Measurements from ENCODE around the gene DIMT1. TPM values are rescaled to one million over a fixed set of nuclear protein-coding genes. Genes with fewer than 3 reads are reported as not detected.

DIMT1 gene
- total and polyA plus RNA-seq, 2 of the 4 experiments (the other 2 are of a cell fraction): 27.5 to 46.4 TPM

DNA sequence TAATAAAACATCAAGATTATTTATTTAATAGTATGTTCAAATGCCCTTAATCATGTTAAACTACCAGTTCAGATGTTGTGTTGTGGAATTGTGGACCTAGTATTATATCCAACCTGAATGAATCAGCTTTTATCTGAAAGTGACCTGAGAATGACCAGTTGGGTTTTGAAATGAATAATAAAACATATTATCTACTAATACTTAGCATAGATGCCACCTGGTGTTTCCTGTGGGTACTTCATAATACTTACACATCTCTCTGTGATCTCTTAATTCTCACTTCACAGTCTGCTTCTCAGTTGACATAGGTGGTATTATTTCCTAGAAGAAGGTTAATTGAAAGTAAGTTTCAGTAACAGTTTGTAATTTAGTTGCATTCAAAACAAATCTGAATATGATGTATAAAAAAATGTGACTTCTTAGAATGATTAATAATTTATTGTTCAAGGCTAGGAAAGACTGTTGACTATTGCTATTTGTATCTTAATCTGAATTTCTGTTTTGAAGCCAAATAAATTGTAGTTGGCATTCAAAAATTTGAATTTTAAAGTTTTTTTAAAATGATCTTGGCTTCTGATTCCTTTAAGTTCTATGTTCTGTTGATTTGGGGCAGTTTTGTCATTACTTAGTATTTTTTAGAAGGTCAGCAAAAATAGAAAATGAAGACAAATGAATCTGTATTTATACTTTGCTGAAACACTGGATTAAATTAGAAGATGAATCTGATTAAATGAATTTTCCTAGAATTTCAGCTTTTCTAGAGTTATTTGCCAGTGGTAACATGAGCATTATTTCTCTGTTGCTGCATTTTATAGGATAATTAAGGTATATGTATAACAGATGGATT, 49.5 kb downstream of the DIMT1 start (continued):
- TF ChIP-seq MXI1 (IDR thresholded peaks at IDR 0.05; ENCODE audit: borderline replicate concordance, low read depth, low read length): no peak

DNA sequence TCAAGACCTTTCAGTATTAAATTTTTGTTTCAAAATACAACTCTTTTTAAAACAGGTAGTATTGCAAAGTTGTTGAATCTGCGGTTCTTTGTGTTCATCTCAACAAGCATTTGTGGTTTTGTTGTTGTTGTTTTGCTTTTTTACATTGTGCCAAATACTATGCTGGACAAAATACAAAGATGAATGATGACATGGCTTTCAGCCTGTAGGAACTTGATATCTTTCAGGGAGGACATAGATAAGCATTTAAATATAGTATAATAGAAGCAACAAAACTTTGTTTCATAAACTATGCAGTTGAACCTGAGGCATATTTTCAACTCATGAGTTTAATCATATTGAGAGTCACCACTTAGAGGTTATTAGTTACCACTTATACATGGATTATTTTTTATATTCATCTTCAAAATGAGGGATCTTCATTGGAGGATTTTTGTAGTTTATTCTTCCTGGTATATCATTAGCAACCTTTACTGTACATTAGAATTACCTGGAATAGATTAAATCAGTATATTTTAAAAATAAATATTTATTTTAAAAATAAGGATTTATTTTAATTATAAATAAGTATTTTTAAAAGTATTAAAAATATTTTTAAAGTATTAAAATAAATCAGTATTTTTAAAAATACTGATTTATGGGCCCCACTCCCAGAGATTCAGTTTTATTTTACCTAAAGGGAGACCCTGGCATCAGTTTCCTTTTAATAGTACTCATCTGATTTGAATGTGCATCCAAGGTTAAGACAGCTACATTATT, 54.8 kb downstream of the DIMT1 start:
- no peak overlapping the region for H3K4ac ChIP-seq (ENCODE audit: low read depth, low read length)
- intact Hi-C loops (cut with micrococcal nuclease) (no loop called here), dilution Hi-C loops (cut with HindIII; ENCODE audit: low sequenced_read_pairs, unreplicated experiment) (no loop called here), in situ Hi-C loops (cut with MboI; ENCODE audit: low sequenced_read_pairs) (no loop called here)
- no peak overlapping the region for H2BK20ac ChIP-seq (ENCODE audit: low read depth, low read length)
- H3K4me3 ChIP-seq (ENCODE audit: insufficient read depth, low read depth, low read length): no peak overlapping the region
- H3K4me1 ChIP-seq (ENCODE audit: control insufficient read depth, insufficient read depth, low read length): no peaks in the 10 kb centered on the region
- no peak overlapping the region for H2BK120ac ChIP-seq (ENCODE audit: low read depth, low read length)
- peaks cover 8% of the 10 kb centered on the region in 2 experiments; a peak in 3 of 4 replicates for H3K79me1 ChIP-seq (ENCODE audit: low read depth in 1 of 2, low read length in 2 of 2)
- no peaks in the 10 kb centered on the region for H3K9me1 ChIP-seq (ENCODE audit: insufficient read depth, low read length)
- ChIA-PET POLR2A (ENCODE audit: unreplicated experiment) (no interaction called here), CTCF (no interaction called here)
- no peak overlapping the region for H3K27ac ChIP-seq (ENCODE audit: insufficient read depth, low read length)
- no peak overlapping the region for H3K18ac ChIP-seq (ENCODE audit: low read depth, low read length)
- H4K91ac ChIP-seq (ENCODE audit: insufficient read depth, low read depth, low read length): no peak overlapping the region
- WGBS, 2 experiments (ENCODE audit: extremely low coverage in 2 of 2, insufficient read length in 1 of 2): no CpG with 5 or more reads among the region's 1 CpG
- no peaks in the 10 kb centered on the region; the same call in 1 of the 2 replicates for H4K20me1 ChIP-seq (ENCODE audit: insufficient read depth, low read length)
- H4K5ac ChIP-seq (ENCODE audit: low read depth, low read length): no peak overlapping the region
- H3K4me2 ChIP-seq (ENCODE audit: low read depth, low read length): no peak overlapping the region
- no peak overlapping the region for H3K23ac ChIP-seq (ENCODE audit: low read depth, low read length)
- ATAC-seq (ENCODE audit: low read depth) (no peak), DNase-seq (no peak)
- no peak overlapping the region for H3K9ac ChIP-seq (ENCODE audit: low read depth, low read length)
- no TSS peak for BruUV-seq (replicated peaks)
- H3K14ac ChIP-seq (replicated peaks; ENCODE audit: low read depth, low read length): no peak overlapping the region
- H3K56ac ChIP-seq (ENCODE audit: extremely low read depth, insufficient read depth, low read length): no peak overlapping the region
- no peak overlapping the region for H2BK5ac ChIP-seq (ENCODE audit: low read depth, low read length, poor library complexity, severe bottlenecking)
- H2BK15ac ChIP-seq (ENCODE audit: low read depth, low read length): no peak overlapping the region
- H2AK5ac ChIP-seq (ENCODE audit: low read depth, low read length): no peak overlapping the region
- no peaks in the 10 kb centered on the region for H3K9me3 ChIP-seq (ENCODE audit: control insufficient read depth, insufficient read depth, low read length)
- H3K36me3 ChIP-seq (ENCODE audit: control insufficient read depth, insufficient read depth, low read length): peaks cover 10% of the 10 kb centered on the region
- no peak overlapping the region for H2AFZ ChIP-seq (replicated peaks; ENCODE audit: low read length, poor library complexity)
- H4K8ac ChIP-seq (ENCODE audit: low read depth in 2 of 2, low read length in 2 of 2): no peak overlapping the region
- no peaks in the 10 kb centered on the region for H3K27me3 ChIP-seq (ENCODE audit: control insufficient read depth, insufficient read depth, low read length)
- H2AK9ac ChIP-seq (replicated peaks; ENCODE audit: low read depth, low read length, poor library complexity): no peak overlapping the region
- no peak for TF ChIP-seq MAFK (IDR thresholded peaks at IDR 0.05; ENCODE audit: low read depth, low read length)
- TF ChIP-seq FOS (IDR thresholded peaks at IDR 0.05; ENCODE audit: low read depth, low read length): no peak
- TF ChIP-seq CHD1 (IDR thresholded peaks at IDR 0.05; ENCODE audit: low read depth, low read length): no peak
- no peak for TF ChIP-seq BHLHE40 (IDR thresholded peaks at IDR 0.05; ENCODE audit: low read depth, low read length)
- TF ChIP-seq, protein P1, sequence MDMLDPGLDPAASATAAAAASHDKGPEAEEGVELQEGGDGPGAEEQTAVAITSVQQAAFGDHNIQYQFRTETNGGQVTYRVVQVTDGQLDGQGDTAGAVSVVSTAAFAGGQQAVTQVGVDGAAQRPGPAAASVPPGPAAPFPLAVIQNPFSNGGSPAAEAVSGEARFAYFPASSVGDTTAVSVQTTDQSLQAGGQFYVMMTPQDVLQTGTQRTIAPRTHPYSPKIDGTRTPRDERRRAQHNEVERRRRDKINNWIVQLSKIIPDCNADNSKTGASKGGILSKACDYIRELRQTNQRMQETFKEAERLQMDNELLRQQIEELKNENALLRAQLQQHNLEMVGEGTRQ (IDR thresholded peaks at IDR 0.05; ENCODE audit: low read depth, low read length): no peak
- TF ChIP-seq SMC3 (IDR thresholded peaks at IDR 0.05; ENCODE audit: low read depth, low read length): no peak
- TF ChIP-seq RCOR1 (IDR thresholded peaks at IDR 0.05; ENCODE audit: insufficient replicate concordance, low read length): no peak
- TF ChIP-seq POLR2A (IDR thresholded peaks at IDR 0.05; ENCODE audit: low read depth, low read length): no peak
- TF ChIP-seq, protein P2, sequence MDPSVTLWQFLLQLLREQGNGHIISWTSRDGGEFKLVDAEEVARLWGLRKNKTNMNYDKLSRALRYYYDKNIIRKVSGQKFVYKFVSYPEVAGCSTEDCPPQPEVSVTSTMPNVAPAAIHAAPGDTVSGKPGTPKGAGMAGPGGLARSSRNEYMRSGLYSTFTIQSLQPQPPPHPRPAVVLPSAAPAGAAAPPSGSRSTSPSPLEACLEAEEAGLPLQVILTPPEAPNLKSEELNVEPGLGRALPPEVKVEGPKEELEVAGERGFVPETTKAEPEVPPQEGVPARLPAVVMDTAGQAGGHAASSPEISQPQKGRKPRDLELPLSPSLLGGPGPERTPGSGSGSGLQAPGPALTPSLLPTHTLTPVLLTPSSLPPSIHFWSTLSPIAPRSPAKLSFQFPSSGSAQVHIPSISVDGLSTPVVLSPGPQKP (IDR thresholded peaks at IDR 0.05; ENCODE audit: borderline replicate concordance, low read depth, low read length): no peak
- TF ChIP-seq MAZ (IDR thresholded peaks at IDR 0.05; ENCODE audit: borderline replicate concordance, low read depth, low read length): no peak
- no peak for TF ChIP-seq RFX5 (IDR thresholded peaks at IDR 0.05; ENCODE audit: low read depth, low read length)
- TF ChIP-seq MXI1 (IDR thresholded peaks at IDR 0.05; ENCODE audit: borderline replicate concordance, low read depth, low read length): no peak
- TF ChIP-seq CEBPB (IDR thresholded peaks at IDR 0.05; ENCODE audit: low read depth, low read length): no peak
- TF ChIP-seq RAD21 (IDR thresholded peaks at IDR 0.05; ENCODE audit: low read length): no peak

Measured in IMR-90 (cell line).